Activated CD4-positive, alpha-beta T cell treated with anti-CD3 and anti-CD28 coated beads for 36 hours (primary cell): Measurements from ENCODE around the gene CKLF. TPM values are rescaled to one million over a fixed set of nuclear protein-coding genes. Genes with fewer than 3 reads are reported as not detected.
"Not testable (repeated sequence)": the region's sequence is repeated elsewhere in the genome, so short reads cannot be mapped to it uniquely, and the experiment has no call there.

Experiments
- ATAC-seq: fragments of 200-7000 bp; cut with Tn5 transposase; one replicate; pipeline ENCODE4 v1.10.0; 2021; ENCODE audit warnings: mild to moderate bottlenecking, moderate library complexity
- CTCF ChIA-PET: fragments of 350-600 bp; sonication (Branson Sonifier 250); formaldehyde crosslinking; loops from one replicate; lab custom pipeline; 2021; ENCODE audit warnings: antibody characterized with exemption; lab: Charles Lee
- POLR2A ChIA-PET: fragments of 350-600 bp; sonication (Branson Sonifier 250); formaldehyde crosslinking; loops from one replicate; lab custom pipeline; 2021; ENCODE audit warnings: antibody characterized with exemption, inconsistent platforms; lab: Charles Lee
- DNase-seq: peaks from one replicate; pipeline ENCODE4 v3.0.0-alpha.2; 2020
- H3K27ac Mint-ChIP-seq: one replicate; pipeline ENCODE4 v1.8.0; 2021; ENCODE audit warnings: mixed read lengths
- H3K27me3 Mint-ChIP-seq: one replicate; pipeline ENCODE4 v1.8.0; 2021; ENCODE audit warnings: mixed read lengths
- H3K36me3 Mint-ChIP-seq: one replicate; pipeline ENCODE4 v1.8.0; 2021; ENCODE audit warnings: low read depth, mixed read lengths
- H3K4me1 Mint-ChIP-seq: one replicate; pipeline ENCODE4 v1.8.0; 2021; ENCODE audit warnings: mixed read lengths
- H3K4me3 Mint-ChIP-seq: one replicate; pipeline ENCODE4 v1.8.0; 2021; ENCODE audit warnings: mild to moderate bottlenecking, moderate library complexity, mixed read lengths
- H3K9me3 Mint-ChIP-seq: one replicate; pipeline ENCODE4 v1.8.0; 2021; ENCODE audit warnings: low read depth, mixed read lengths
- intact Hi-C, 2 experiments: fragments of 100-400 bp; cut with DNase I in 1 of 2; cut with micrococcal nuclease in 1 of 2; formaldehyde crosslinking; loops; one replicate each; pipeline versions ENCODE4 v1.14.2 to v1.15.1; 2022 to 2024; cut with DNase I, micrococcal nuclease
- total RNA-seq, 2 experiments: library from RNA; stranded (reverse); gene quantifications; one replicate each; pipeline ENCODE4 v1.2.3, GENCODE V29; 2021

CKLF gene
- total RNA-seq, 2 experiments from 2014 or later = 93.5 to 122 TPM

DNA sequence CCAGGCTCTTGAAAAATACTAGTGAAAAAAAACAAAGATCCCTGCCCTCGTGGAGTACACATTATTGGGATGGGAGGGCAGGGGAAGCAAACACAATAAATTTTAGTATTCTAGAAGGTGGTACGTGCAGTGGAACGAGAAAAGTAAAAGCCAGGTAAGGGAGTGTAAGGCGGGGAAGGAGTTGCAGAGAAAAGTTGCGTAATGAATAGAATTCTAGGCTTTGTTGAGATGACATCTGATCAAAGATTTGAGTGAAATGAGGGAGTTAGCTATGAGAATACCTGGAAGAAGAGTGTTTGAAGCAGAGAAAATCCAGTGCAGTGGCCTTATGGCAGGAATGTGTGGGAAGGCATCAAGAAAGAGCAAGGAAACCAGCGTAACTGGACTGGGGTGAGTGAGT is 2.1 kb downstream of the CKLF start:
- H3K27me3 Mint-ChIP-seq = no peaks in the 10 kb centered on the region
- peaks cover 47% of the 10 kb centered on the region for H3K36me3 Mint-ChIP-seq
- DNase-seq = no peak
- CTCF ChIA-PET = interaction anchor here (0.8 to 6.5 kb wide), 7 partner anchors 8 to 318 kb away, joined by 3 to 41 read pairs (median 4); partner anchors contain the start of gene CMTM3
- peak overlapping the region; percentile 97 for H3K4me3 Mint-ChIP-seq
- intact Hi-C loops = loop anchor here in 1 of 2 experiments (5.0 kb wide), 1 partner anchor 198 kb away; the partner anchor contains the start of gene DYNC1LI2
- ATAC-seq = no peak
- no peaks in the 10 kb centered on the region for H3K9me3 Mint-ChIP-seq
- H3K27ac Mint-ChIP-seq = peak overlapping the region; percentile 94
- POLR2A ChIA-PET = no interaction called here
- H3K4me1 Mint-ChIP-seq = peaks cover 70% of the 10 kb centered on the region

DNA sequence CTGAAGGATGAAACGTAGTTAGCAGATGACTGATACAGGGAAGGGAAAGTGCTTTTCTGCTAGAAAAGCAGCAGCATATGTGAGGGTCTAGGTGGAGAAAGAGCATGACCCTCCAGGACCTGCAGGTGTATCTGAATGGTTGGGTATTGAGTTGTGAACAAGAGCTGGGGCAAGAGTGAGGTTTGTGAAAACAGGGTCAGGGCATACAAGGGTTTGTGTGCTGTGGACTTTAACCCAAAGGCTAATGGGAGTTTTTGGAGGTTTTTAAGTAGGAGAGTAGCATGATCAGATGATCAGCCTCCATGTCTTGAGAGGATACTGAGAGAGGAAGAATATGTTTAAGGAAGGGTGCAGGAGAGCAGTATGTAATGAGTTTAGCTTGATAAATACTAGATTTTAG is 7.7 kb downstream of the CKLF start:
- DNase-seq (no peak), ATAC-seq (no peak)
- Mint-ChIP-seq H3K27me3 (no peaks in the 10 kb centered on the region), H3K4me3 (no peak overlapping the region), H3K4me1 (peaks cover 76% of the 10 kb centered on the region), H3K27ac (peak overlapping the region; percentile 12), H3K36me3 (peaks cover 48% of the 10 kb centered on the region), H3K9me3 (no peaks in the 10 kb centered on the region)
- intact Hi-C loops = no loop called here
- POLR2A ChIA-PET = no interaction called here
- CTCF ChIA-PET = interaction anchor here (0.6 to 1.1 kb wide), 3 partner anchors 17 to 47 kb away, joined by 3 read pairs; no protein-coding TSS in a partner anchor

- no peak overlapping the region for H3K4me3 Mint-ChIP-seq
- ATAC-seq (no peak), DNase-seq (no peak)
- H3K27ac Mint-ChIP-seq = no peak overlapping the region
- peaks cover 44% of the 10 kb centered on the region for H3K36me3 Mint-ChIP-seq
- ChIA-PET CTCF (interaction anchor here (0.6 to 3.6 kb wide), 6 partner anchors 9 to 180 kb away, joined by 3 to 41 read pairs (median 9); partner anchors contain the start of genes CKLF and TK2), POLR2A (no interaction called here)
- no peaks in the 10 kb centered on the region for H3K27me3 Mint-ChIP-seq
- intact Hi-C loops = loop anchor here in 1 of 2 experiments (2.0 kb wide), 1 partner anchor 29 kb away; no protein-coding TSS in a partner anchor
- H3K4me1 Mint-ChIP-seq = peaks cover 65% of the 10 kb centered on the region
- H3K9me3 Mint-ChIP-seq = no peaks in the 10 kb centered on the region
Observed at GRCh38 chr16:66561381-66562080, 9.2 kb downstream of the CKLF start.

DNA sequence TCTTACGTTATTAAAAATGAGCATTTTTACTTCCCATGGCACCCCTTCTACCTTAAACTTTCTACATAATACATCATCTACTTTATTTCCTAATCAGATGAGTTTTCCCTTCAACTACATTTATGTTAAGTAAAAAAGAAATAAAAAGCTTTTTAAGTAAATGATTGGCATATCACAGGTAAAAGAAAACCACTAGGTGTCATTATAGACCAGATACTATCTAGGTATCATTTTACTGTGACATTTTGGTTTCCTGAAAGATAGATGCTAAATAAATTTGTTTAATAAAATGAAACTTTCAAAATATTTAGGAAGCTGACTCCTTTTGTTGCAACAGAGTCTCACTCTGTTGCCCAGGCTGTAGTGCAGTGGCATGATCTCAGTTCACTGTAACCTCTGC is 10.0 kb downstream of the CKLF start:
- intact Hi-C loops = loop anchor here in 1 of 2 experiments (2.0 kb wide), 1 partner anchor 28 kb away; no protein-coding TSS in a partner anchor
- H3K27ac Mint-ChIP-seq = no peak overlapping the region
- H3K4me3 Mint-ChIP-seq = no peak overlapping the region
- DNase-seq (no peak), ATAC-seq (no peak)
- H3K36me3 Mint-ChIP-seq = peaks cover 52% of the 10 kb centered on the region
- ChIA-PET POLR2A (no interaction called here), CTCF (interaction anchor here (0.6 to 3.6 kb wide), 11 partner anchors 10 to 179 kb away, joined by 3 to 41 read pairs (median 5); partner anchors contain the start of genes CKLF and TK2)
- no peaks in the 10 kb centered on the region for H3K9me3 Mint-ChIP-seq
- H3K4me1 Mint-ChIP-seq = peaks cover 65% of the 10 kb centered on the region
- no peaks in the 10 kb centered on the region for H3K27me3 Mint-ChIP-seq

- peaks cover 68% of the 10 kb centered on the region for H3K4me1 Mint-ChIP-seq
- ATAC-seq (no peak), DNase-seq (no peak)
- peaks cover 55% of the 10 kb centered on the region for H3K36me3 Mint-ChIP-seq
- POLR2A ChIA-PET = interaction anchor here (1.4 to 2.6 kb wide), 4 partner anchors 9 to 41 kb away, joined by 3 to 15 read pairs (median 6); partner anchors contain the start of gene CKLF
- no peaks in the 10 kb centered on the region for H3K9me3 Mint-ChIP-seq
- CTCF ChIA-PET = interaction anchor here (1.0 to 3.6 kb wide), 17 partner anchors 11 to 310 kb away, joined by 3 to 41 read pairs (median 6); partner anchors contain the start of genes CKLF, CMTM3 and TK2
- no peaks in the 10 kb centered on the region for H3K27me3 Mint-ChIP-seq
- H3K4me3 Mint-ChIP-seq = no peak overlapping the region
- intact Hi-C loops = loop anchor here (1.0 to 2.0 kb wide), 3 partner anchors 28 to 46 kb away; partner anchors contain the start of gene CMTM3 (in 1 of the 2)
- H3K27ac Mint-ChIP-seq = peak overlapping the region; percentile 75
Observed at GRCh38 chr16:66562986-66563385, 10.6 kb downstream of the CKLF start.

- POLR2A ChIA-PET = interaction anchor here (1.0 to 2.6 kb wide), 7 partner anchors 10 to 41 kb away, joined by 3 to 15 read pairs (median 4); partner anchors contain the start of gene CKLF
- ATAC-seq (peak; percentile 92), DNase-seq (peak; percentile 41)
- Mint-ChIP-seq H3K36me3 (peaks cover 51% of the 10 kb centered on the region), H3K9me3 (no peaks in the 10 kb centered on the region), H3K27me3 (no peaks in the 10 kb centered on the region), H3K4me1 (peaks cover 64% of the 10 kb centered on the region), H3K27ac (peak overlapping the region; percentile 75), H3K4me3 (no peak overlapping the region)
- CTCF ChIA-PET = interaction anchor here (0.6 to 3.6 kb wide), 25 partner anchors 10 to 309 kb away, joined by 3 to 41 read pairs (median 5); partner anchors contain the start of genes CKLF, CMTM2, CMTM3 and NAE1
- intact Hi-C loops = loop anchor here (1.0 to 2.0 kb wide), 6 partner anchors 11 to 46 kb away; partner anchors contain the start of genes CMTM3 (in 2 of the 2) and CKLF (in 1 of the 2)
Observed at GRCh38 chr16:66563574-66564334, 11.4 kb downstream of the CKLF start.

- Mint-ChIP-seq H3K9me3 (no peaks in the 10 kb centered on the region), H3K27ac (peak within 1 kb of the TSS; percentile 24), H3K36me3 (peaks cover 40% of the 10 kb centered on the region), H3K4me3 (no peak within 1 kb of the TSS), H3K27me3 (no peaks in the 10 kb centered on the region), H3K4me1 (peaks cover 44% of the 10 kb centered on the region)
- DNase-seq = no peak
- intact Hi-C loops = no loop called here
- CTCF ChIA-PET = interaction anchor here (1.3 to 3.6 kb wide), 2 partner anchors 24 to 38 kb away, joined by 4 to 20 read pairs; partner anchors contain the start of gene CMTM3
- POLR2A ChIA-PET = interaction anchor here (0.5 kb wide), 1 partner anchor 92 kb away, joined by 7 read pairs; no protein-coding TSS in a partner anchor
- ATAC-seq = no peak
Observed at GRCh38 chr16:66566051-66566901, 13.9 kb downstream of the CKLF start, which contains the start of gene CMTM1. CMTM1 (plus strand) TSS chr16:66566439; CDS start chr16:66566514, 75 bp downstream.

- intact Hi-C loops, CTCF ChIA-PET, H3K4me3 Mint-ChIP-seq, ATAC-seq, H3K27me3 Mint-ChIP-seq, H3K27ac Mint-ChIP-seq, DNase-seq, POLR2A ChIA-PET, H3K9me3 Mint-ChIP-seq: not testable (repeated sequence)
- H3K36me3 Mint-ChIP-seq = peaks cover 35% of the 10 kb centered on the region
- H3K4me1 Mint-ChIP-seq = peaks cover 36% of the 10 kb centered on the region
Observed at GRCh38 chr16:66567270-66567669, 14.9 kb downstream of the CKLF start.

DNA sequence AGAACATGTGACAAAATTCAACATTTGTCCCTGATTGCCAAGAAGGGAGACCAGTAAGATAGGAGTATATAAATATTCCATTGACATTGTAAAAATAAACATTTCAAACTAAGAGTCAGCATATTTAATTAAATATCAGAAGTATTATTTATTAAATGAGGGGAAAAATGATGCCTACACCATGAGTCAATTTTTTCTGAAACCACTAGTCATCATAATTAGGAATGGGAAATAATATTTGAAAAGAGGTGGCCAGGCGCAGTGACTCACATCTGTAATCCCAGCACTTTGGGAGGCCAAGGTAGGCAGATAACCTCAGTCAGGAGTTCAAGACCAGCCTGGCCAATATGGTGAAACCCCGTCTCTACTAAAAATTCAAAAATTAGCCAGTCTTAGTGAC is 16.0 kb downstream of the CKLF start:
- Mint-ChIP-seq H3K27ac (no peak overlapping the region), H3K27me3 (no peaks in the 10 kb centered on the region), H3K9me3 (no peaks in the 10 kb centered on the region), H3K4me1 (peaks cover 27% of the 10 kb centered on the region), H3K36me3 (peaks cover 30% of the 10 kb centered on the region), H3K4me3 (no peak overlapping the region)
- CTCF ChIA-PET = interaction anchor here (1.4 kb wide), 1 partner anchor 15 kb away, joined by 4 read pairs; no protein-coding TSS in a partner anchor
- intact Hi-C loops = no loop called here
- POLR2A ChIA-PET = no interaction called here
- DNase-seq (no peak), ATAC-seq (no peak)

DNA sequence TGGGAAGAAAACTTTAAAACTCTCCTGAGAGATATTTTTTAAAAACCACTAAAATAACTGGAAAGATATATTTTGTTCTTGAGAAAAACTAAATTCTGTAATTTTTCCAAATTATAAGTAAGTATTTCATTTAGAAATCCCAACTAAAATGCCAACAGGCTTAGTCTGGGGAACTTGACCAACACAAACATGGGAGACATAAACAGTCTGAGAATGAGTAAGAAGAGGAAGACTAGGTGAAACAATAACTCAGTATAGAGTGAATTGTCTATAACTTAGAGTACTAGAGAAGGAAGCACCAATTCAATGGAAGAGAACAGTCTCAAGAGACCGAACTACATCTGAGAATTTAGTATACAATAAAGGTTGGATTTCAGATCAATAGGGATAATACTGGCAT is 16.8 kb downstream of the CKLF start:
- no peak for ATAC-seq
- no peaks in the 10 kb centered on the region for H3K27me3 Mint-ChIP-seq
- no peak for DNase-seq
- no peaks in the 10 kb centered on the region for H3K9me3 Mint-ChIP-seq
- H3K36me3 Mint-ChIP-seq = peaks cover 27% of the 10 kb centered on the region
- H3K4me3 Mint-ChIP-seq = no peak overlapping the region
- no peak overlapping the region for H3K27ac Mint-ChIP-seq
- H3K4me1 Mint-ChIP-seq = peaks cover 19% of the 10 kb centered on the region
- ChIA-PET POLR2A (no interaction called here), CTCF (interaction anchor here (1.4 to 2.0 kb wide), 2 partner anchors 16 to 39 kb away, joined by 4 to 6 read pairs; no protein-coding TSS in a partner anchor)
- intact Hi-C loops = no loop called here
